SW 1271 (cell line): ENCODE measurements around the gene OR2V2.
"Not testable (repeated sequence)": the region's sequence is repeated elsewhere in the genome, so short reads cannot be mapped to it uniquely, and the experiment has no call there.

ENCODE experiments used
- DNase-seq, 2 experiments: peaks; one replicate each; lab custom pipeline; 2025; lab: John Stamatoyannopoulos, UW

The OR2V2 gene

DNA sequence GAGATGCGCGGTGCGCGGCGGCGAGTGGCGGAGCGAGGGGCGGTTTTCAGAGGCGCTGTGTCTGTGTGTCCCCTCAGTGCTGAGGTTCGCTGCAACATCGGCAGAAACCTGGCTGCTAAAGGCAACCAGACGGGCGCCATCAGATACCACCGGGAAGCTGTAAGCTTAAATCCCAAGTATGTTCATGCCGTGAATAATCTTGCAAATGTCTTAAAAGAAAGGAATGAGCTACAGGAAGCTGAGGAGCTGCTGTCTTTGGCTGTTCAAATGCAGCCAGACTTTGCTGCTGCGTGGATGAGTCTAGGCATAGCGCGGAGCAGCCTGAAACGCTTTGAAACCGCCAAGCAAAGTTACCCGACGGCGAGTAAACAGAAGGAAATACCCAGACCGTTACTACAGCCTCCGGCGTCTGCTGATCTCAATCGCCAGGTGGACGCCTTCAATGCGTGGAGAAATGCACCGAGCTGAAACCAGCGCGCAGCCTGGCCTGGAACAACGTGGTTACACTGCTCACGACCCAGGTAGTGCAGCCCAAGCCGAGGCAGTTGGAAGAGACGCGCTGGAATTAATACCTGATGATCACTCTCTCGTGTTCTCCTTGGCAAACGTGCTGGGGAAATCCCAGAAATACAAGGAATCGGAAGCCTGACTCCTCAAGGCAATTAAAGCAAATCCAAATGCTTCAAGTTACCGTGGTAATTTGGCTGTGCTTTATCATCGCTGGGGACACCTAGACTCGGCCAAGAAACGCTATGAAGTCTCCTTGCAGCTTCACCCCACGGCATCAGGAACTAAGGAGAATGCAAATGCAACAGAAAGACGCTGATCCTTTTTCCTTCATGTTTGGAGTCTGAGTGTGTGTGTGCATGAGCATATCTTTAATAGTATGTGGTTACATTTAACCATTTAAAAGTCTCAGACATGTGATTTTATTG is 32.3 kb upstream of the OR2V2 start:
- DNase-seq, result no peak

DNA sequence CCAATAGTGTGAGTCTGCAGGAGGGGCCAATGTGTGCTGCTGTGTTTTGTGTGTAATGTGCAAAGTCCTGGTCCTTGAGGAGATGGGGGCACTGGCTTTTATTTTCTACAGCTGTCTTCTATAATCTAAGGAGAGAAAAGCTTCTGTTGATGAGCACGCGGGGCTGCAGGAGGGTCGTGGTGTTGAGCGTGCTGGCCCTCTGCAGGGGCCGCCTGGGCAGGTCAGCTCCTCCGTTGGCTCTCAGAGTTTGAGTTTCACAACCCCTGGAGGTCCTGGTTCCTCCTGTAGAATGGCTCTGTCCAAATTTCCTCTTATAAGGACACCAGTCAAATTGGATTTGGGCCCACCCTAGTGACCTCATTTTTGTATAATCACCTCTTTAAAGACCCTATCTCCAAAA is 29.0 kb upstream of the OR2V2 start:
- no peak for DNase-seq

- no peak for DNase-seq
These were observed 28.3 kb upstream of the OR2V2 start for GRCh38 chr5:181119105-181119504.

GRCh38 chr5:181120306-181120705 is 27.1 kb upstream of the OR2V2 start:
- DNase-seq, result no peak

DNA sequence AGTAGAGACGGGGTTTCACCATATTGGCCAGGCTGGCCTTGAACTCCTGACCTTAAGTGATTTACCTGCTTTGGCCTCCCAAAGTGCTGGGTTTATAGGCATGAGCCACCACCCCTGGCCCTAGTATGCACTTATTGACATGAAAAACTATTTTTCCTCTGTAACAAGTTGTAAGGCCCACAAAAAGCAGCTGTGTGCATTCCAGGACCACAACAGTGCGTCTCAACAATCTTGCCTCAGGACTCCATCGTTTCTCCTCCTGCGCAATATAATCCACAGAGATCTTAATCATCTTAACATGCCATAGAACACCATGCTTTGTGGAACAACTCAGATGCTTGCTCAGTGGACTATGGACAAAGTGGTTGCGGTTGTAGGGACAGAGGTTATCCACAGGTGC is 26.6 kb upstream of the OR2V2 start:
- DNase-seq, result no peak

GRCh38 chr5:181121675-181122561 is 25.5 kb upstream of the OR2V2 start:
- DNase-seq, result no peak

- DNase-seq, result no peak
These were observed 22.9 kb upstream of the OR2V2 start for GRCh38 chr5:181124526-181124925.

DNA sequence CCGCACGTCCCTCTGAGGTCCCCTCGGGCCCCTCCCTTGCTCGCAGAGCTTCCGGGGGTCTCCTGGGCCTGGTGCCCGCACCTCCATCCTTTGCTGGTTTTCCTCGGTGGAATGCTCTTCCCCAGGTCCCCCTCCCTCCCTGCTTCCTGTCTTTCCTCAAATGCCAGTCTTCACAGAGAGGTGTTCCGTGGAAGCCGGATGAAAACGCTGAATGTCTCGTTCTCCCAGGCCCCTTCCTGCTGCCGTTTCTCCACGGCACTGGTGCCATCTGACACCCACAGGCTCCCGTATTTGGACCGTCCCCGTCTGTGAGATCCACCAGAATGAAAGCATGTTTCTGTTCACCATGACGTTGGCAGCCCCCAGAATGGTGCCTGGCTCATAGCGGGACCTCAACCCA is 20.5 kb upstream of the OR2V2 start:
- no peak for DNase-seq

GRCh38 chr5:181127456-181127855 is 19.9 kb upstream of the OR2V2 start:
- no peak for DNase-seq

DNA sequence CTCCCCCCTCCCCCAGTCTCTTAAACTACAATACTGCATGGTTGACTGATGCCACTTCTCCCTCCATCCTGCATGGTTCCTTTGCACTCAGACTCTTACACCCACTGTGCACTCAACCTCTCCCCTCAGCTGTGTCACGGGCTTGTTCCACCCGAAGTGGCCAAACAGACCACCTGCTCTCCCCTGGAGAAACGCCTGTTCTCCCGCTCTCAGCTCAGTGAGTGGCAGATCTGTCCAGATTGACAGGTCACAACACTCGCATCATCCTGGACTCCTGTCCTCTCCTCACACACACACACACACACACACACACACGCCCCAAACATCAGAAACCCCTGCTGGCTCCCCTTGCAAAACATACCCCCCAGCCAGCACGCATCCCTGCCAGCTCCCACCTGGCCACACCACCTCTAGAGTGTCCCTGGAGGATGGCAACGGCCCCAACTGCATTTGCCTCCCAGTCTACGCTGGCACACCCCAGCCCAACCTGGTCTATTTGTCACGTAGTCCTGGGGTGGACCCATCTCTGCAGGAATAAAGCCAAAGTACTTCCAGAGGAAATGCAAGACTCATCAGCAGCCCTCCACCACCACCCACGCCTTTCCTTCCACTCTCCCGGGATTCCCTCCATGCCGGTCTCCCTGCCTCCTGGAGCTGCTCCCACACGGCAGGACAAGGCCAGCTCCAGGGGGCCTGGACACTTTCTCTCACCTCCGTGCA is 19.3 kb upstream of the OR2V2 start:
- no peak for DNase-seq

DNA sequence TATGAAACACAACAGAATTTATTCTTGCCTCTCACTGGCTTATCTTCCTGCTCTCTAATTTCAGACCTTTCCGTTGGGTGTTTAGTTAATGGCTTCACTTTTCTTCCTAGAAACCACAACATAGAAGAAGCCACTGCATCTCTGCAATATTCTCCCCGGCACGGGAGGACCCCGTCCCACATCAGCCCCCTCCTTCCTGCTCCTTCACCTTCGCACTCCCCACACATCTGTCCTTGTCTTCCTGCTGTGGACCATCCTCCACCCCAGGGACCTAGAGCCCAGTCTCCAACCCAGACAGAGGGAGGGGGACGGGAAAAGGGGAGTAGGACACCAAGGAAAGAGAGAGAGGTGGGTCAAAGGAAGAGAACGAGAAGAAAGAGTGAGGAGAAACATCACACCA is 17.8 kb upstream of the OR2V2 start:
- no peak for DNase-seq

DNA sequence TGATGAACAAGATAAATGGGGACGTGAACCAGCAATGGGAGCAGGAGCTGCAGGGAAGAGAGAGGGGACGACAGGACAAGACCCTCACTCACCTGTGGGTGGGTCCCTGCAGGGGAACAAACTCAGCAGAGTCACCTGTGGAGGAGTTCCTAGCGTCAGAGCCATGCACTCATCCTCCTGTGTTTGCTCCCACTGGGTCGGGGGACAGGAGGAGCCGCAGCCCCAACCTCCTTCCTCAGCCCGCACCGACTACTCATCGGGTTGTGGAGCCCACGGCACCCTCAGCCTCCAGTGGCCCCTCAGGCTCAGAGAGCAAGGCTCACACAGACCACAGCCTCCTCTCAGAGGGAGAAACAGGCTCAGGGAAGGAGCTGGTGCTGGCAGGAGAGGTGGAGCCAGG is 17.3 kb upstream of the OR2V2 start:
- DNase-seq, result not testable (repeated sequence)

- no peak for DNase-seq
These were observed 16.4 kb upstream of the OR2V2 start, which contains the start of gene OR2V1 for GRCh38 chr5:181130832-181131496. Gene OR2V1 (minus strand): TSS chr5:181131169. CDS start chr5:181125304, 5,865 bp downstream.

- DNase-seq, result no peak
These were observed 15.9 kb upstream of the OR2V2 start for GRCh38 chr5:181131514-181131913.

- no peak for DNase-seq
These were observed 14.3 kb upstream of the OR2V2 start for GRCh38 chr5:181133083-181133482.

DNA sequence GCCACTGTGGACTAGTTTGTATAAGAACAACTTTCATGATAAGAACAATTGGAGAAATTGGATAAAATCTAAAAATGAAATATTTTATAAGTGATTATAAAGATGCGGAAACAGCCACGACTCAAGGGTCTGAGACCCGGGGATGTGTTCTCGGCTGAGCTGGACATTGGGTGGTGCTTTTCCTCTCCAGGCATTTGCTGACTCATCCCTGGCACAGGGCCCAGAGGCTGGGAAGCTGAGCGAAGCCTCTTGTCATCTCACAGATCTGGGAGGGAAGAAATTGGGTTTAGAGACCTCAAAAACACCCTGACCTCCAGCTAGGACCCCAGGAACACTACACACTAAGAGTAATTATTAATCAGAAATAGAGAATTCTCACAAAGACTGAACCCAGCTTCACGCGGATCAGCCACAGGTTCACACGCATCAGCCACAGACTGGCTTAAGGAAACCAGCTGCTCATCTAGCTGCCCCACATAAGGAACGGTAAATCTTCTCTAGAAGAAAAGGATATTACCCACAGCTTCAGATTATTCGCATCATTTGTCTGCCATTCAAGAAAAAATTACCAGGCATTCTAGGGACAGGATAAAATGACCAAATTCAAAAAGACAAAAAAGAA is 13.7 kb upstream of the OR2V2 start:
- DNase-seq, result peak; percentile 56 to 76

DNA sequence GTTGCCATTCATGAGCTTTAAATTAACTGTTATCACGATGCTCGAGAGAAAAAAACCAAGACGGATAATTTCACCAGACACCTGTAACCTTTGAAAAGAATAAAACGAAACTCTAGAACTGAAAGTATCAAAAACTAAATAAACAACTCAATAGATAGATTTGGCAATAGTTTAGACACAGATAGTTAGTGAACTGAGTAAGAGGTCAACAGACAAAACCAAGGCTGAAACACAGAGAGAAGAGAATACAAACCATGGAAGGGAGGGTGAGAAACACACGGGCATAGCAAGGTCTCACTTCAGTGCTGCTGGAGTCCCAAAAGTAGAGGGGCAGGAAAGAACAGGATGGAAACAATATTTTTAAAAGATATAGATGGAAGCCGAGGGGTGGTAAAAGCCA is 13.1 kb upstream of the OR2V2 start:
- no peak for DNase-seq

GRCh38 chr5:181136361-181136955 is 10.9 kb upstream of the OR2V2 start:
- no peak for DNase-seq

DNA sequence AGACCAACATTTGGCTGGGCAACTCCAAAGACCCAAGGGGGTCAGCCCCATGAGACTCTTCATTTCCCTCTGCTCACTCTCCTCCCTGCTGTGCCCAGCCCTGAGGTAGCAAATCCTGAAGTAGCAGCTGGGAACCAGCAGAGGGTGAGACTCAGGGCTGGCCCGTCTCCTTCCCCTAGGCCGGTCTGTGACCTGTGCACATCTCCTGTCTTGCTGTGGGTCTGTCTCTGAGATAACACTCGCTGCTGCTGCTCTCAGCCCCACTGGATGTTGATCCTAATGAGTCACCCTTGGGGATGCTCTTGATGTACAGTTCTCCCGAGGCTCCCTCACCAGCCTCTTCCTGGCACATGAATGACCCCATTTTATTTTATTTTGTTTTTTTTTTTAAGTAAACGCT is 9.1 kb upstream of the OR2V2 start:
- peak in 1 of 2 experiments; percentile 13 for DNase-seq

GRCh38 chr5:181140766-181141165 is 6.6 kb upstream of the OR2V2 start:
- DNase-seq, result no peak

DNA sequence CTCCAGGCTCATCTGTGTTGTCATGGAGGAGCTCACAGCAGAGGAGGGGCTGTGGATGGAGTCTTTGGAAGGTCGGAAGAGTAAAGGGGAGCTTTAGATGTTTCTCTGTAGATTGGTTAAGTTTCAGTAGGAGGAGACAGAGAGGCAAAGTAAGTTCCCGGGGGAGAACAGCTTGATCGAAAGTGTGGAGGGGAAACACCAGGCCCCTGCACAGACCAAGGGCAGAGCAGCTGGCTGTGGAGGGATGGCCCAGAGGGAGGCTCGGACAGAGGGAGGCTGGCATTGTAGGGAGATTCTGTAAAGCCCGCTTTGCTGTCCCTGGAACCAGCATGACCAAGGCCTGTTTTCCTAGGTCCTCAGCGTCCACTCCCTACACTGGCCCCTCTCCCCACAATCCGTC is 5.3 kb upstream of the OR2V2 start:
- no peak for DNase-seq
